ENCODE measurements around the gene RAP1GAP.

DNA sequence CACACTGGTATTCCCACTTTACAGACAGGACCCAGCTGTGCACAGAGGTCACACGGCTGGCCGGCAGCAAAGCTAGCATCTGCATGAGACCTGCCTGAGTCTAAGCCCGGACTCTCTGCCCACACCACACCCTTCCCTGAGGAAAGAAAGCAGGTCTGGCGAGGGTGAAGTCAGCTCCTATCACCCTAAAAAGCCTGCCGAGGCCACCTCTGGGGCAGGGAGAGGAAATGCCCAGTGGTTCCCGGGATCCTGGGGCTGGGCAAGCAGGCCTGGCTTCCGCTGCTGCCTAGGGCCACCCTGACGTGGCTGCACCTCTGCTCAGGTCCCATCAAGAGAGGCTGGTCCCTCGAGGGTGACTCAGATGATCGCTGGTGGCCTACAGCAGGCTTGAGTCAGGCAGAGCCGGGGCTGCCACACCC, 42.2 kb downstream of the RAP1GAP start:
- TF ChIP-seq CTCF (IDR thresholded peaks at IDR 0.05; ENCODE audit: borderline replicate concordance, extremely low read depth, low read length, poor library complexity, severe bottlenecking), result no peak
- no peak for TF ChIP-seq EZH2 (IDR thresholded peaks at IDR 0.05; ENCODE audit: borderline replicate concordance, low read depth, low read length, severe bottlenecking)
